NB4 (cell line): ENCODE data around the gene IL20RA.

ENCODE experiments used
- DNase-seq: peaks from one replicate; pipeline ENCODE4 v3.0.0; 2010; ENCODE audit warnings: low read depth
- H3K4me3 ChIP-seq: one replicate; pipeline ENCODE4 v1.5.1; 2011; ENCODE audit warnings: mild to moderate bottlenecking, low read depth, low read length, moderate library complexity
- CTCF ChIP-seq: IDR thresholded peaks from one replicate; pipeline ENCODE4 v1.5.1; 2012; ENCODE audit warnings: low read depth, low read length
- MAX ChIP-seq: IDR thresholded peaks from 2 replicates; pipeline ENCODE4 v1.6.1; 2011; ENCODE audit warnings: low read depth, low read length
- MYC ChIP-seq: IDR thresholded peaks from 2 replicates; pipeline ENCODE4 v1.6.1; 2011; ENCODE audit warnings: low read depth, low read length
- POLR2A ChIP-seq: IDR thresholded peaks from 2 replicates; pipeline ENCODE4 v1.6.1; 2011; ENCODE audit warnings: mild to moderate bottlenecking; ENCODE audit not compliant: insufficient read length; ENCODE audit errors: extremely low read depth

The IL20RA gene

GRCh38 chr6:137070303-137070702 lies 25.5 kb upstream of the IL20RA start:
- DNase-seq, result no peak
- TF ChIP-seq MYC (no peak), CTCF (no peak), POLR2A (no peak), MAX (no peak)
- no peak overlapping the region for H3K4me3 ChIP-seq

- H3K4me3 ChIP-seq, result no peak overlapping the region
- DNase-seq, result no peak
- no peak for TF ChIP-seq MYC
- TF ChIP-seq MAX, result no peak
- TF ChIP-seq CTCF, result no peak
- TF ChIP-seq POLR2A, result no peak
These were observed 22.6 kb upstream of the IL20RA start for GRCh38 chr6:137067399-137067798.

GRCh38 chr6:137058037-137058436 lies 13.3 kb upstream of the IL20RA start:
- H3K4me3 ChIP-seq, result no peak overlapping the region
- TF ChIP-seq POLR2A (no peak), MAX (no peak), CTCF (no peak), MYC (no peak)
- DNase-seq, result no peak

GRCh38 chr6:137056121-137056880 lies 11.5 kb upstream of the IL20RA start:
- TF ChIP-seq MAX (no peak), CTCF (no peak), POLR2A (no peak), MYC (no peak)
- DNase-seq, result no peak
- no peak overlapping the region for H3K4me3 ChIP-seq

- no peak for DNase-seq
- no peak for TF ChIP-seq MAX
- TF ChIP-seq MYC, result no peak
- no peak for TF ChIP-seq POLR2A
- TF ChIP-seq CTCF, result no peak
- H3K4me3 ChIP-seq, result no peak overlapping the region
These were observed 7.2 kb upstream of the IL20RA start for GRCh38 chr6:137051790-137052472.
